Measurements from ENCODE around the gene VPS13D. TPM values are rescaled to one million over a fixed set of nuclear protein-coding genes. Genes with fewer than 3 reads are reported as not detected.

The VPS13D gene
- total and polyA plus RNA-seq, 10 donors = 10.1 to 108 (median 86.3) TPM

DNA sequence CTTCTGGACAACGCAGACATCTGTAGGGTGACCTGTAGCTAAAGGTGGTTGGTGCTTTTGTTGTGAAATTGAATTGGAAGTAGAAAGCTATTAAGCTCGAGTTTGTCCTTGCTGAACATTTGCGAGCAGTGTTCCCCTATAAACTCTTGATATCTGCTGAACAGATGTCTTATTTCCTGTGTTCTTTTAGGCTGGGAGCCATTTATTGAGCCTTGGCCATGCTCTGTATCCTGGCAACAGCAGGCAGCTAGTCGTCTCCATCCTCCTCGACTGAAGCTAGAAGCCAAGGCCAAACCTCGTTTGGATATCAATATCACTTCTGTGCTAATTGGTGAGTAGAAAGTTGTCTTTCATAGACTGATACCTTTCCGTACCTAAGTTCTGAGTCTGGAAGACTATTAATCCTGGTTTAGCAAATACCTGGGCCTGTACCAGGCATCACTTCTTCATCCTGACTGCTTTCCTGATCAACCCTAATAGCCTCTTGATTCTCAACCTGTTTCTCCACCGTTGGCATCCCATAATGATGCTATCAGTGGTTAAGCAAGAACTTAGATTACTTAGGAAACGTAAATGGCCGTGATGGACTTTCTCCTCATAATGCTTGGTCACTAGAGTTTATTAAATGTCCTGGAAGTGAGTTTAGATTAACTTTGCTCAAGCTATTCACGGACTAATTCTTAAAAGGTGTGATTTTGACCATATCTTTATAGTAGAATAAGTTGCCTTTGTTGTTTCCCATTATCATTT is 103.4 kb downstream of the VPS13D start:
- 82 to 89% (median 87%) methylated on average over 11 of the region's 11 CpGs for WGBS, 5 donors
- no peak for TF ChIP-seq POLR2A (IDR thresholded peaks at IDR 0.05)
- no peak for TF ChIP-seq POLR2AphosphoS5 (IDR thresholded peaks at IDR 0.05)
- TF ChIP-seq CTCF (IDR thresholded peaks at IDR 0.05 in 8 of 11, conservative IDR thresholded peaks at IDR 0.05 in 3 of 11) = no peak
- DNase-seq = no peak
- Histone ChIP-seq H3K36me3 (peaks cover 3 to 100% (median 84%) of the 10 kb centered on the region in 6 donors), H3K4me1 (no peaks in the 10 kb centered on the region), H3K27ac (no peak overlapping the region), H3K4me3 (no peak overlapping the region), H3K27me3 (replicated peaks in 1 of 7) (no peaks in the 10 kb centered on the region), H3K9me3 (no peaks in the 10 kb centered on the region)
- intact Hi-C loops (cut with DNase I; ENCODE audit: low total_unique reads) = no loop called here

DNA sequence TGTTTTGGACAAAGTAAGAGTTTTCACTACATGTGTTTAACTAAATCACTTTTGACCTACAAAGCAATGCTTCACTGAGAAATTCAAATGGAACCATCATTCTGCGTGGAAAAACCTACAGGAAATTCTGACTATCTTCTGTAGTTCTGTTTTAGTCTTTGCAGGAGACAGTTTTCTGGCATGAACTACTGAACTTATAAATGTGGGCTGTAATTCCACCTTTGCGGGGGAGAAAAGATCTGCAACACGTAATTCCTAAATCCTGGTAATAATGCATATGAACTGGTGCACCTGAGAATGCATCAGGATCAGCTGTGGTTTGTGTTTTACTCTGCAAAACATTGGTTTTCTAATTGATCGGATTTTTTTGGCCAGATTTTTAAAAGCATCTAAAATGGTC is 106.0 kb downstream of the VPS13D start:
- peaks cover 0 to 100% (median 62%) of the 10 kb centered on the region in 6 donors for H3K36me3 ChIP-seq
- intact Hi-C loops (cut with DNase I; ENCODE audit: low total_unique reads) = no loop called here
- H3K4me1 ChIP-seq = peaks cover 0 to 24% (median 13%) of the 10 kb centered on the region in 6 donors
- H3K9me3 ChIP-seq = no peaks in the 10 kb centered on the region
- no peak overlapping the region for H3K27ac ChIP-seq
- no peak for DNase-seq
- no peak overlapping the region for H3K4me3 ChIP-seq
- H3K27me3 ChIP-seq (replicated peaks in 1 of 7) = no peaks in the 10 kb centered on the region
- TF ChIP-seq CTCF (IDR thresholded peaks at IDR 0.05 in 8 of 11, conservative IDR thresholded peaks at IDR 0.05 in 3 of 11) (no peak), POLR2AphosphoS5 (IDR thresholded peaks at IDR 0.05) (no peak), POLR2A (IDR thresholded peaks at IDR 0.05) (no peak)
- 95 to 98% (median 98%) methylated on average over 4 of the region's 4 CpGs for WGBS, 5 donors

DNA sequence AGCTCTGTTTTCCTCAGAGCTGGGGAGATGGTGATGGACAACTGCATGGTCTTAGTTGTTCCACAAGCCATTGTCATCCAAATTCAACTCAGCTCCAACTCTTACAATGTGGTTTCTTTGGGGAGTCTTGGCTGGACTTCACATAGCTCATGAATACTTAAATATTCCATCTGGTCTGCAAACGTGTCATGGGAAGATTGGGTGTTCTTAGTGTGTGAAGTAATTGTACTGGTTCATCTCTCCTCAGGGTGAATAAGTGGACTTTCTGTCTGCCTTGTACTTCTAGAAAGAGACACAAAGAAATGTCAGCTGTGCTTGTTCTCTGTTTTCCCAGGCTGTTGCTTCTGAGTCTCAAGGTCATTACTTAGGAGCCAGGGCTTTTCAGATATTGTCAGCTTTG is 106.6 kb downstream of the VPS13D start:
- WGBS, 5 donors = 76 to 92% (median 82%) methylated on average over 1 of the region's 1 CpG
- intact Hi-C loops (cut with DNase I; ENCODE audit: low total_unique reads) = no loop called here
- peaks cover 0 to 99% (median 56%) of the 10 kb centered on the region in 6 donors for H3K36me3 ChIP-seq
- peaks cover 0 to 26% (median 18%) of the 10 kb centered on the region in 6 donors for H3K4me1 ChIP-seq
- no peaks in the 10 kb centered on the region for H3K27me3 ChIP-seq (replicated peaks in 1 of 7)
- TF ChIP-seq CTCF (IDR thresholded peaks at IDR 0.05 in 8 of 11, conservative IDR thresholded peaks at IDR 0.05 in 3 of 11) (no peak), POLR2A (IDR thresholded peaks at IDR 0.05) (no peak), POLR2AphosphoS5 (IDR thresholded peaks at IDR 0.05) (no peak)
- no peak overlapping the region for H3K27ac ChIP-seq
- DNase-seq = no peak
- no peak overlapping the region for H3K4me3 ChIP-seq
- H3K9me3 ChIP-seq = no peaks in the 10 kb centered on the region

- H3K9me3 ChIP-seq = no peaks in the 10 kb centered on the region
- H3K27ac ChIP-seq = no peak overlapping the region
- DNase-seq = no peak
- WGBS, 5 donors = 79 to 93% (median 84%) methylated on average over 4 of the region's 4 CpGs
- peaks cover 0 to 99% (median 47%) of the 10 kb centered on the region in 6 donors for H3K36me3 ChIP-seq
- no peak overlapping the region for H3K4me3 ChIP-seq
- H3K4me1 ChIP-seq = peaks cover 0 to 41% (median 20%) of the 10 kb centered on the region in 6 donors
- TF ChIP-seq POLR2A (IDR thresholded peaks at IDR 0.05) = no peak
- TF ChIP-seq POLR2AphosphoS5 (IDR thresholded peaks at IDR 0.05) = no peak
- no peak for TF ChIP-seq CTCF (IDR thresholded peaks at IDR 0.05 in 8 of 11, conservative IDR thresholded peaks at IDR 0.05 in 3 of 11)
- intact Hi-C loops (cut with DNase I; ENCODE audit: low total_unique reads) = no loop called here
- H3K27me3 ChIP-seq (replicated peaks in 1 of 7) = no peaks in the 10 kb centered on the region
Measured at GRCh38 chr1:12338017-12338416, 108.2 kb downstream of the VPS13D start.
